Mesendoderm (in vitro differentiated cells): ENCODE measurements around the gene PPM1D.

Experiments
- DNase-seq: peaks from one replicate; pipeline ENCODE4 v3.0.0; 2013
- H2AK5ac ChIP-seq: 2 replicates; pipeline ENCODE4 v1.6.1; 2013; ENCODE audit warnings: low read length, inconsistent platforms
- H2BK120ac ChIP-seq: 2 replicates; pipeline ENCODE4 v1.6.1; 2013; ENCODE audit warnings: low read depth, mild to moderate bottlenecking, low read length, moderate library complexity, mixed read lengths
- H2BK15ac ChIP-seq: replicated peaks from 2 replicates; pipeline ENCODE4 v1.6.1; 2013; ENCODE audit warnings: low read depth, mild to moderate bottlenecking, moderate library complexity
- H2BK5ac ChIP-seq: 2 replicates; pipeline ENCODE4 v1.6.1; 2013; ENCODE audit warnings: low read length, inconsistent platforms
- H3K18ac ChIP-seq: 2 replicates; pipeline ENCODE4 v1.6.1; 2013; ENCODE audit warnings: mild to moderate bottlenecking, low read length, mixed read lengths
- H3K23ac ChIP-seq: one replicate; pipeline ENCODE4 v1.6.1; 2013; ENCODE audit warnings: low read length
- H3K27ac ChIP-seq: 2 replicates; pipeline ENCODE4 v1.5.1; 2013; ENCODE audit warnings: low read depth, mild to moderate bottlenecking, inconsistent platforms, low read length, moderate library complexity
- H3K27me3 ChIP-seq: 2 replicates; pipeline ENCODE4 v1.6.1; 2013; ENCODE audit warnings: low read length, control low read depth, mild to moderate bottlenecking, inconsistent platforms; ENCODE audit not compliant: insufficient read depth, poor library complexity
- H3K36me3 ChIP-seq: 2 replicates; pipeline ENCODE4 v1.6.1; 2013; ENCODE audit warnings: low read length, inconsistent platforms; ENCODE audit not compliant: control insufficient read depth, insufficient read depth
- H3K4ac ChIP-seq: one replicate; pipeline ENCODE4 v1.6.1; 2013; ENCODE audit warnings: low read depth, mild to moderate bottlenecking, low read length, moderate library complexity
- H3K4me1 ChIP-seq: 2 replicates; pipeline ENCODE4 v1.6.1; 2013; ENCODE audit warnings: low read depth, low read length, inconsistent platforms; ENCODE audit not compliant: control insufficient read depth
- H3K4me2 ChIP-seq: 2 replicates; pipeline ENCODE4 v1.6.1; 2013; ENCODE audit warnings: low read length
- H3K4me3 ChIP-seq: 2 replicates; pipeline ENCODE4 v1.5.1; 2013; ENCODE audit warnings: mild to moderate bottlenecking, low read length
- H3K56ac ChIP-seq: one replicate; pipeline ENCODE4 v1.6.1; 2013; ENCODE audit warnings: low read length
- H3K79me1 ChIP-seq: 2 replicates; pipeline ENCODE4 v1.6.1; 2013; ENCODE audit warnings: low read length, inconsistent platforms
- H3K79me2 ChIP-seq: 2 replicates; pipeline ENCODE4 v1.6.1; 2013; ENCODE audit warnings: mild to moderate bottlenecking, low read length; ENCODE audit not compliant: control insufficient read depth, insufficient read depth
- H3K9ac ChIP-seq: 2 replicates; pipeline ENCODE4 v1.6.1; 2013; ENCODE audit warnings: low read length, inconsistent platforms
- H4K5ac ChIP-seq: one replicate; pipeline ENCODE4 v1.6.1; 2013; ENCODE audit warnings: low read length
- H4K8ac ChIP-seq: one replicate; pipeline ENCODE4 v1.6.1; 2013; ENCODE audit warnings: low read depth, mild to moderate bottlenecking, control low read depth, low read length, moderate library complexity
- WGBS: extraction: QIAGEN DNeasy Blood & Tissue Kit; methylation state at CpG from one replicate; pipeline ENCODE4 v1.1.7; 2013; ENCODE audit warnings: low lambda C conversion rate, missing lambda C conversion rate; ENCODE audit not compliant: insufficient coverage; ENCODE audit errors: extremely low coverage; 5-methylcytosine and 5-hydroxymethylcytosine counted together

The PPM1D gene

GRCh38 chr17:60685437-60685836 lies 85.4 kb downstream of the PPM1D start:
- no peaks in the 10 kb centered on the region for H3K79me2 ChIP-seq
- no CpG with 5 or more reads among the region's 7 CpGs for WGBS

GRCh38 chr17:60695960-60696359 lies 96.0 kb downstream of the PPM1D start:
- Histone ChIP-seq H3K56ac (no peak overlapping the region), H3K18ac (no peak overlapping the region), H4K5ac (no peak overlapping the region), H3K79me2 (no peaks in the 10 kb centered on the region), H4K8ac (no peak overlapping the region), H3K9ac (no peak overlapping the region), H3K36me3 (no peaks in the 10 kb centered on the region), H2AK5ac (no peak overlapping the region), H3K4me3 (no peak overlapping the region), H3K27ac (no peak overlapping the region), H2BK120ac (no peak overlapping the region), H2BK15ac (no peak overlapping the region), H3K4me1 (no peaks in the 10 kb centered on the region), H3K4me2 (no peak overlapping the region), H2BK5ac (no peak overlapping the region), H3K23ac (no peak overlapping the region), H3K4ac (no peak overlapping the region), H3K27me3 (no peaks in the 10 kb centered on the region), H3K79me1 (no peaks in the 10 kb centered on the region)
- no peak for DNase-seq

More at GRCh38 chr17:60685437-60685836, 85.4 kb downstream of the PPM1D start:
- Histone ChIP-seq H3K4ac (no peak overlapping the region), H3K27ac (no peak overlapping the region), H3K79me1 (no peaks in the 10 kb centered on the region), H3K4me3 (no peak overlapping the region), H2BK120ac (no peak overlapping the region), H3K23ac (no peak overlapping the region), H2AK5ac (no peak overlapping the region), H3K36me3 (no peaks in the 10 kb centered on the region), H3K27me3 (no peaks in the 10 kb centered on the region), H2BK5ac (no peak overlapping the region), H3K4me2 (no peak overlapping the region), H3K18ac (no peak overlapping the region), H3K56ac (no peak overlapping the region), H4K8ac (no peak overlapping the region), H3K4me1 (no peaks in the 10 kb centered on the region), H2BK15ac (no peak overlapping the region), H4K5ac (no peak overlapping the region), H3K9ac (no peak overlapping the region)
- no peak for DNase-seq

GRCh38 chr17:60699090-60699489 lies 99.1 kb downstream of the PPM1D start:
- no peak overlapping the region for H2BK5ac ChIP-seq
- no peaks in the 10 kb centered on the region for H3K4me1 ChIP-seq
- no peak overlapping the region for H2BK15ac ChIP-seq
- DNase-seq, result no peak
- H3K18ac ChIP-seq, result no peak overlapping the region
- H3K4me2 ChIP-seq, result no peak overlapping the region
- no peak overlapping the region for H4K5ac ChIP-seq
- no peak overlapping the region for H2AK5ac ChIP-seq
- H4K8ac ChIP-seq, result no peak overlapping the region
- H3K27ac ChIP-seq, result no peak overlapping the region
- H3K23ac ChIP-seq, result no peak overlapping the region
- H2BK120ac ChIP-seq, result no peak overlapping the region
- no peaks in the 10 kb centered on the region for H3K27me3 ChIP-seq
- no peak overlapping the region for H3K4ac ChIP-seq
- H3K79me2 ChIP-seq, result no peaks in the 10 kb centered on the region
- H3K4me3 ChIP-seq, result no peak overlapping the region
- H3K9ac ChIP-seq, result no peak overlapping the region
- no peaks in the 10 kb centered on the region for H3K79me1 ChIP-seq
- H3K56ac ChIP-seq, result no peak overlapping the region
- no peaks in the 10 kb centered on the region for H3K36me3 ChIP-seq
- no CpG with 5 or more reads among the region's 3 CpGs for WGBS

- H3K18ac ChIP-seq, result no peak overlapping the region
- no peaks in the 10 kb centered on the region for H3K79me1 ChIP-seq
- no peak overlapping the region for H3K56ac ChIP-seq
- H2BK5ac ChIP-seq, result no peak overlapping the region
- DNase-seq, result no peak
- H3K79me2 ChIP-seq, result no peaks in the 10 kb centered on the region
- H2BK15ac ChIP-seq, result no peak overlapping the region
- no peak overlapping the region for H3K23ac ChIP-seq
- no peak overlapping the region for H3K4me2 ChIP-seq
- no peak overlapping the region for H2AK5ac ChIP-seq
- H3K27ac ChIP-seq, result no peak overlapping the region
- WGBS, result no CpG with 5 or more reads among the region's 3 CpGs
- no peaks in the 10 kb centered on the region for H3K4me1 ChIP-seq
- H2BK120ac ChIP-seq, result no peak overlapping the region
- no peak overlapping the region for H3K9ac ChIP-seq
- H4K8ac ChIP-seq, result no peak overlapping the region
- no peak overlapping the region for H3K4me3 ChIP-seq
- no peaks in the 10 kb centered on the region for H3K36me3 ChIP-seq
- H3K27me3 ChIP-seq, result no peaks in the 10 kb centered on the region
- H4K5ac ChIP-seq, result no peak overlapping the region
- H3K4ac ChIP-seq, result no peak overlapping the region
These were observed 104.2 kb downstream of the PPM1D start for GRCh38 chr17:60704170-60704569.

GRCh38 chr17:60712675-60713074 lies 112.7 kb downstream of the PPM1D start:
- Histone ChIP-seq H3K79me1 (no peaks in the 10 kb centered on the region), H2BK120ac (no peak overlapping the region), H3K9ac (no peak overlapping the region), H3K56ac (no peak overlapping the region), H3K27ac (no peak overlapping the region), H4K8ac (no peak overlapping the region), H3K36me3 (no peaks in the 10 kb centered on the region), H3K79me2 (no peaks in the 10 kb centered on the region), H2BK5ac (no peak overlapping the region), H3K23ac (no peak overlapping the region), H3K4me2 (no peak overlapping the region), H3K4ac (no peak overlapping the region), H4K5ac (no peak overlapping the region), H3K4me1 (no peaks in the 10 kb centered on the region), H3K18ac (no peak overlapping the region), H3K27me3 (no peaks in the 10 kb centered on the region), H2BK15ac (no peak overlapping the region), H3K4me3 (no peak overlapping the region), H2AK5ac (no peak overlapping the region)
- WGBS, result no CpG with 5 or more reads among the region's 2 CpGs
- no peak for DNase-seq

GRCh38 chr17:60713608-60714007 lies 113.6 kb downstream of the PPM1D start:
- Histone ChIP-seq H3K27me3 (no peaks in the 10 kb centered on the region), H2BK120ac (no peak overlapping the region), H3K36me3 (no peaks in the 10 kb centered on the region), H3K4me2 (no peak overlapping the region), H3K4ac (no peak overlapping the region), H3K79me1 (no peaks in the 10 kb centered on the region), H3K18ac (no peak overlapping the region), H4K5ac (no peak overlapping the region), H2AK5ac (no peak overlapping the region), H3K4me3 (no peak overlapping the region), H3K56ac (no peak overlapping the region), H2BK5ac (no peak overlapping the region), H3K9ac (no peak overlapping the region), H3K27ac (no peak overlapping the region), H3K4me1 (no peaks in the 10 kb centered on the region), H2BK15ac (no peak overlapping the region), H4K8ac (no peak overlapping the region), H3K23ac (no peak overlapping the region), H3K79me2 (no peaks in the 10 kb centered on the region)
- WGBS, result no CpG with 5 or more reads among the region's 2 CpGs
- DNase-seq, result no peak
